Peyer's patch (tissue), 4 donors: Measurements from ENCODE around the gene C16orf89. TPM values are rescaled to one million over a fixed set of nuclear protein-coding genes. Genes with fewer than 3 reads are reported as not detected.
A peak's percentile ranks its signal among the peaks of the same experiment; 100 is the strongest.
"Not testable (repeated sequence)": the region's sequence is repeated elsewhere in the genome, so short reads cannot be mapped to it uniquely, and the experiment has no call there.

Source experiments
- DNase-seq, 3 donors: peaks; one replicate each; pipeline ENCODE4 v3.0.0-alpha.2; 2017 to 2019
- H3K27ac ChIP-seq, 4 donors: fragments of 200-600 bp; sonication (generic); one replicate each; pipeline ENCODE4 v1.5.1; 2016 to 2019
- H3K27me3 ChIP-seq, 2 donors: fragments of 200-600 bp; sonication (generic); one replicate each; pipeline ENCODE4 v1.5.1; 2019
- H3K36me3 ChIP-seq, 3 donors: fragments of 200-600 bp; sonication (generic); one replicate each; pipeline ENCODE4 v1.5.1; 2016 to 2019
- H3K4me1 ChIP-seq, 4 donors: fragments of 200-600 bp; sonication (generic); one replicate each; pipeline ENCODE4 v1.5.1; 2016 to 2019
- H3K4me3 ChIP-seq, 4 donors: fragments of 200-600 bp; sonication (generic); 1 replicate in 3 of 4; 2 replicates in 1 of 4; pipeline ENCODE4 v1.5.1; 2016 to 2019; ENCODE audit warnings: mild to moderate bottlenecking in 1 of 4
- H3K9me3 ChIP-seq, 4 donors: fragments of 200-600 bp; sonication (generic); one replicate each; pipeline ENCODE4 v1.5.1; 2016 to 2019; ENCODE audit warnings: mild to moderate bottlenecking in 1 of 4
- POLR2A ChIP-seq, 2 donors: fragments of 450-650 bp; IDR thresholded peaks; one replicate each; pipeline ENCODE4 v1.5.1; 2017; ENCODE audit warnings: antibody characterized with exemption in 2 of 2, mild to moderate bottlenecking in 2 of 2, moderate library complexity in 2 of 2
- total RNA-seq, 4 donors: library from RNA; depleted of rRNA; stranded (reverse); fragments of >200 nt; gene quantifications; one replicate each; pipeline ENCODE4 v1.1.0, GENCODE V29; 2016

The C16orf89 gene
- total RNA-seq, 4 donors from 2014 or later: 0.80 to 1.4 TPM; not detected in 2

DNA sequence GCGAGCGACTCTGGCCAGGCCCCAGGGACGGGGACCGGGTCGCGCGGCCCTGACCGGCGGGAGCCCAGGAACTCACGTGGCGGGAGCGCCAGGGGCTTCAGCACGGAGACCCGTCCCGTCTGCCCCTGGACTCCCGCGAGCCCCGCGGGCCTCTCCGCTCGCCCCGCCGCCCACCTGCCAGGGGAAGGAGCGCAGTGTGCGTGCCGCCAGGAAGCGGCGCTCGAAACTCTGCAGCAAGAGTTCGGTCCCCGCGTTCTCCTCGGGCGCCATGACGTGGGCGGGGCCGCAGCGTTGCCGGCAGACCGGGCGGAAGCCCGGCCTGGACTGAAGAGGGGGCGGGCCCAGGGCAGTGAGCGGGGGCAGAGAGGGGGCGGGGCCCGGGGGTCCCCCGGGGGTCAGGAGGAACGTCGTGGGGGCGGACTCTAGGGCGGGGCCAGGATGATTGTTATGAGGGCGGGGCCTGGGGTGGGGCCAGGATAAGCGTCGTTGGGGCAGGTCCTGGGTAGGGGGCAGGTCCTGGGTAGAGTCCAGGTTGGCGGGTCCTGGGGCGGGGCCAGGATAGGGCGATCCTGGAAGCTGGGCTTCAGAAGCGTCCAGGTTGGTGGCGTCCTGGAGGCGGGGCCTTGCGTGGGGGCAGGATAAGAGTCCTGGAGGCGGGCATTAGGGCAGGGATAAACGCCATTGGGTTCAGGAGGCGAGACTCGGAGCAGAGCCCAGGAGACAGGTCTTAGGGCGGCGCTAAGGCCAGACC is 31.9 kb upstream of the C16orf89 start, which contains the start of gene EEF2KMT:
EEF2KMT (minus strand) TSS at position 326 of the 751 bp plus-strand sequence; CDS start at position 270, 56 bp downstream.
- peak in 1 of 2 donors; percentile 12 for TF ChIP-seq POLR2A (IDR thresholded peaks at IDR 0.05)
- H3K36me3 ChIP-seq, H3K9me3 ChIP-seq, H3K27me3 ChIP-seq, H3K4me1 ChIP-seq: not testable (repeated sequence)
- peak; percentile 97 to 99 (median 99) for DNase-seq
- Histone ChIP-seq H3K27ac (peak within 1 kb of the TSS; percentile 74 to 91 (median 83)), H3K4me3 (peak within 1 kb of the TSS; percentile 72 to 99 (median 89))

DNA sequence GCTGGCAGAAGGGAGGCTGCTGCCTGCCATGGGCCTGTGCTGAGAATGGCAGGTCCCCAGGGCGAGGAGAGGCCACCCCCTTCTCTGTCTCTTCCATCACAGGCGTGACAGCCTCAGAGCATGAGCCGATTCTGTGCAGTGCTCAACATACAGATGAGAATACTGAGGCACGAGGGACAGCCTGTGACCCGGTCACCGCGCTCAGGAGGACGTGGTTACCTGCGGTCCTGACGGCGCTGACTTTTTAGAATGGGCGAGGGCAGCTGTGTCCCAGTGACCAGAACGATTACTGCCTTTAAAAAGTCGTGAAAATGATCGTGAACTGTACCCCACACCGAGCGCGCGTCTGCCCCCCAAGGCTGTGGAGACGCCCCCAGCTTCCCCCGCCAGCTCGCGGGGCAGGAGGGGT is 31.3 kb upstream of the C16orf89 start:
- DNase-seq: peak in 2 of 3 donors; percentile 18 to 52
- H3K9me3 ChIP-seq, H3K36me3 ChIP-seq, H3K4me1 ChIP-seq, H3K27me3 ChIP-seq: not testable (repeated sequence)
- Histone ChIP-seq H3K27ac (peak overlapping the region; percentile 74 to 85 (median 83)), H3K4me3 (peak overlapping the region; percentile 72 to 99 (median 89))

DNA sequence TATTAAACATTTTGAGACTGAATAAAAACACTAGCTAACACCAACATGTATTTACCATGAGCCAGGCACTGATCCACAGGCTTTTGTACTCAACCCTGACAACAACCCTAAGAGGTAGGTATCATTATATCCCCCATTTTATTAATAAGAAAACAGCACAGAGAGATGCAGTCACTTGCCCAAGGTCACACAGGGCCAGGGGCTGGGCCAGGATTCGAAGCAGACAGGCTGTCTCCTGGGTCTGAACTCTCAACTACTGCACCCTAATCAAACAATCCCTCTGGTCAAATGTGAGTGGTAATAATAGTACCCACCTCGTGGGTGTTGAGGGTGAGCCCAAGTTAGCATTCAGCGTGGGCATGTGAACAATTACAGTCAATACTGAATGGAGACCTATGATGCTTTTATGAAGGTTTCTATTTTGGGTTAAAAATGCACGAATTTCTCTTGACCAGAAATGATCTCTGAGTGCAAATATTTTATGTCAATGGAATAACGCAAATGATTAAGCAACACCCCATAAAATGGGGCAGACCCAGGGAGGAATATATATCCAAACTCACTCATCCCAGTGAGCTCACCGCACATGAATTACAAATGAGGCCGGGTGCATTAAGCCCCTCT is 30.8 kb upstream of the C16orf89 start:
- not testable (repeated sequence) for H3K36me3 ChIP-seq, H3K4me1 ChIP-seq, H3K9me3 ChIP-seq, H3K27me3 ChIP-seq, DNase-seq
- H3K27ac ChIP-seq: peak overlapping the region in 1 of 4 donors; percentile 85
- H3K4me3 ChIP-seq: peak overlapping the region in 3 of 4 donors; percentile 87 to 99 (median 91)

DNA sequence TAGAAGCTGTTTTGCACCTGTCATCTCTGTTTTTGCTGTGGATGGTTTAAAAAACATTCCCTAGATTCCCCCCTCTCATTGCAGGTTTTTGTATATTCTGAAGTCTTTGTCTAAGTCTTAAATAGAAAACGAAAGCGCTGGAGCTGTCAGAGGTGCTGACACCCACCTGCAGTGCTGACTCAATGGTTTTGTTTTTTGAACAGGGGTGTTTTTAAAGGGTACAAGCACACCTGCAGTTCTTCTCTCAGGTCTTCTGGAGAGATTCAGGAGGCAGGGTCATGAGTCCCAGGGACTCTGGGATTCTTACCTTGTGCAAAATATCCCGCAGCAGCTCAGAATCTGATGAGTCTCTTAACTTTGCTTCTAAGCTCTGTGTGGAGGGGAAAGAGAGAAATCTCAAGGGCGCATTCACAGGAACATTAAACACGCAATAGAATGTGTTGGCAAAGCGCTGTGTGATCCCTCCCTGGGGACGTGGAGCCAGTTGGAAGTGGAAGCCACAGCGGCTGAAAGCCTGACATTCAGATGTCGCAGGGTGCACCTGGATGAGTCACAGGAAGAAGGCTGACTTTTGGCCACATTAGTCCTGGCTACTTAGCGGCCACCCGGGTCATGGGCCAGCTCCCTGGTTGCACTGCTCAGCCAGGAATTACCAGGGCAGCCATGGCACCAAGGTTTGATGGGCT is 29.5 kb upstream of the C16orf89 start:
- not testable (repeated sequence) for H3K27ac ChIP-seq, DNase-seq, H3K36me3 ChIP-seq, H3K9me3 ChIP-seq, H3K4me3 ChIP-seq, H3K27me3 ChIP-seq, H3K4me1 ChIP-seq

DNA sequence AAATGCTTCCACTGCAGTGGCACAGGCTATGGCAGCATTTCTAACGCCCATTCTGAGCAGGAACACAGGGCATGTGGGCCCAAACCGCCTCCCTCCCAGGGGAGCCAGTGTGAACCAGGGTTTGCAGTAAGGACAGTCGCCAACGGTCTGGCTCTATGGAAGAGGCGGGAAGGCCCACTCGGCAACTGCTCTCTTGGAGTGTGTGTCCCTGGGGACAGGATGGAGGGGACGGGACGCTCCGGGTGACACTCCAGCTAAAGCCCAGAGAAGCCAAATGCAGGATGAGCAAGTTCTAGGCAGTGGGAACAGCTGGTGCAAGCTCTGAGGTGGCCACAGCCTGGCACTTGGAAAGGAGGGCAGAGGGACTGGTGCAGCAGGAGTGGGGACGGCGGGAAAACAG is 28.0 kb upstream of the C16orf89 start:
- not testable (repeated sequence) for H3K36me3 ChIP-seq, H3K27ac ChIP-seq, H3K27me3 ChIP-seq, H3K4me3 ChIP-seq, H3K9me3 ChIP-seq, DNase-seq, H3K4me1 ChIP-seq

DNA sequence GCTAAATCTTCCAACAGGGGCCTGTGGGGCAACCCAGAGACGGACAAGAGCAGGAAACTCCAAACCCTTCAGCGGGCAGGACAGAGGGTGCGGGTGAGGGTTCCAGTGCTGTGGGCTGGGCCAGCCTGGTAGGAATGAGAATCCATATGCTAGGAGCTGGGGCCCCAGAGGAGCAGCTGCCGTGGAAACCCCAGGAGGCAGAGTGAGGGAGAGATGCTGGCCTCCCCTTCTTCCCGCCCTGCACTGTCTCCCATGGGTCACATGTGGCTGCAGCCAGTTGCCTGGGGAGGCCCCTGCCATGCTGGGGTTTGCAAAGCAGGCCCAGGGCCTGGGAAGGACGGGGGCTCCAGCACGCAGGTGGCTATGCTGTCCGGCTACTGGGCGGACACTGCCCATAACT is 27.3 kb upstream of the C16orf89 start:
- DNase-seq, H3K27me3 ChIP-seq, H3K4me3 ChIP-seq: not testable (repeated sequence)

DNA sequence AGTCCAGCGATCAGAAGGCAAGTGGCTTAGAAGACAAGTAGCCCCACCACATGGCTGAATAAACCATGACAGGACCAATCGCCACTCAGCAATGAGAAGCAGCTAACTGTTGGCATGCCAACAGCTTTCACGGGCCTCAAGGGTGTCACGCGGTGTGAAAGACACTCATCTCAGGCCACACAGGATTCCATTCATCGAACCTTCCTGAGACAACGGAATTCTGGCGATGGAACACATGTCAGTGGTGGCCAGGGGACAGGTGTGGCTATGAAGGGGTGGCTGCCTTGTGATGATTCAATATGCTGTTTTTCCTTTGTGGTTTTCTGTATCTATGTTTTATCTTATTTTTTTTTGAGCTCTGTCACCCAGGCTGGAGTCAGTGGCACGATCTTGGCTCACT is 24.8 kb upstream of the C16orf89 start:
- not testable (repeated sequence) for H3K27me3 ChIP-seq, DNase-seq, H3K4me3 ChIP-seq, H3K36me3 ChIP-seq, H3K9me3 ChIP-seq, H3K27ac ChIP-seq, H3K4me1 ChIP-seq

More for the DNA sequence above, 27.3 kb upstream of the C16orf89 start:
- not testable (repeated sequence) for H3K9me3 ChIP-seq, H3K36me3 ChIP-seq, H3K27ac ChIP-seq, H3K4me1 ChIP-seq

DNA sequence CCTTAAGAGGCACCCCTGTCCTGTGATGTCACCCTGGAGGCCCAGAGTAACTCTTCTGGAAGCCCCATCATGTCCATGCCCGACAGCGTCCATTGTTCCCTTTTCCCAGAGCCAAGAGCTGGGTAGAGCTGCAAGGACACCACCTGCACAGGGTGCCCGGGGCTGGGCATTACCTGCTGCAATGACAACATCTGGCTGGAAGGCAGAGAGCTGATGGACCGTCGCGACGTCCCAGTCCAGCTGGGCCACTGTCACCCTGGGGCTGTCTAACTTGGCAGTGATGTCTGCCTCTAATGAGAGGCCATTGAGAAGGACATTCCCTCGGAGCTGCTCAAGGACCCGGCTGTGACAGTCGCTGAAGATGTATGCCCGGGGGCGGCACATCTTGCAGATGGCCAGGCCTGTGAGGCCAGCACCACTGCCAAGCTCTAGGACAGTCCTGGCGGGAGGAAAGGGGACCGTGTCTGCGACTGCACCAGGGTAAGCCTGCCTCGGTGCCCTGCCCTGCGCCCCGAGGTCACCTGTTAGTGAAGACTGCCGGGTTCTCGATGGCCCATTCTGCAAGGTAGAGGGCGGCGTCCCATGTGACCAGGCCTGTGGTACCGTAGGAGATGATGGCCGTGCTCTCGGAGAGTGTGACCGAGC is 24.3 kb upstream of the C16orf89 start:
- not testable (repeated sequence) for DNase-seq, H3K9me3 ChIP-seq, H3K4me3 ChIP-seq, H3K27ac ChIP-seq, H3K27me3 ChIP-seq, H3K4me1 ChIP-seq, H3K36me3 ChIP-seq

DNA sequence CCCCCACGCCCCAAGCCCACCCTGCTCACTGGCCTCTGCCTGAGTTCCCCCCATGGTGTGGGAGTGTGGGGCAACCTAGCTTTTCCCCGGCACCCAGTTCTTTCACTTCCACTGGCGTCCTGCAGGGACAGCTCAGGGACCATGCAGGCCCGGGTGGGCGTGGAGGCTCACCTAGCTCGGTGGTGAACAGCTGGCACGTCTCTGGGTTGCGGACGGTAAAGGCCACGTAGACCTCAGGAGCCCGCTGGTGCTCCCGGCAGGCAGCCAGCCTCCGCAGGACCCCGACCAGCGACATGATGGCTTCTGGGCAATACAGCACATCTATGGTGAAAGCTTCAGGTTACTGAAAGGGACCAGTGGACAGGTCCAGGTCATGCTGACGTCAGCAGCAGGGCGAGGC is 23.2 kb upstream of the C16orf89 start:
- H3K4me1 ChIP-seq, H3K27ac ChIP-seq, H3K9me3 ChIP-seq, H3K4me3 ChIP-seq, DNase-seq, H3K27me3 ChIP-seq, H3K36me3 ChIP-seq: not testable (repeated sequence)

DNA sequence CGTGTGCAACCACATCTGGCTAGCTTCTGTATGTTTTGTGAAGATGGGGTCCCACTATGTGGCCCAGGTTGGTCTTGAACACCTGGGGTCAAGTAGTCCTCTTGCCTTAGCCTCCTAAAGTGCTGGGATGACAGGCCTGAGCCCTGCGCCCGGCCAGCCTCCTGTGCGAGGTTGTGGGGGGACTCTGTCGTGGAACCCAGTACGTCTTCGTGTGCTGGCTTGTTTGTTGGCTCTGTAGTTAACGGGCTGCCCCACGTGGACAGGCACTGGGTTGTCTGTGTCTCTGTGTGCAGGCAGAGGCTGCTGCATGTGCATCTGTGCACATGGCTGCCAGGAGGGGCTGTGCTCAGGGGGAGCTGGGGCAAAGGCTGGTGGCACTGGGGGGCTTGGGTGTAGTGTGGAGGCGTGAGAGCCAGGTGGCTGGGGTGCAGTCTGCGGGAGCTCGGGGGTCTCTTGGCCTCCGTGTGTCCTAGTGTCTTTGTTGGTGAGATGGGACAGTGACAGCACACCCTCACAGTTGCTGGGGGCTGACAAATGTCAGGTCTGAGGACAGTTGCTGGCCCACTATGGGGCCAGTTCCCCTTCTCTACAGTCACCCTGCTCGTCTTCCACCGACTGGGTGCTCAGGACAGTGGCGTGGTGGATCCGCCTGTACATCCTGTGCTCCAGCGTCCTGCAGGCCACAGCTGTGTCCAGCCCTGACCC is 22.5 kb upstream of the C16orf89 start:
- H3K36me3 ChIP-seq, H3K4me3 ChIP-seq, DNase-seq, H3K27ac ChIP-seq, H3K4me1 ChIP-seq, H3K27me3 ChIP-seq, H3K9me3 ChIP-seq: not testable (repeated sequence)

DNA sequence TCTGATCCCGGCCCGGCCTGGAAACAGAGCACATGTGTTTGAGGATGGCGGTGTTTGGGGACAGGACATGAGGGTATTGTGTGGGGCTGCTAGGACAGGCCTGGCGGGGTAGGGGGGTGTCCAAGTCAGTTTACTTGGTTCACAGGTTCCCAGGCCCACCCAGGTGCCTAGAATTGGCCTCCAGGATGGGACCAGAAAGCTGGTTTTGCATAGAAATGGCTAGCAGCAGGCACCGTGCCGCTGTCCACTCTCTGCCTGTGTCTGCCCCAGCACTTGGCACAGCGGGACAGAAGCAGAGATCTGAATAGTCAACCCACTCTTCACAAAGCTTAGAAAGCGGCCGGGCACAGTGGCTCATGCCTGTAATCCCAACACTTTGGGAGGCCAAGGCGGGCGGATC is 20.0 kb upstream of the C16orf89 start:
- H3K27me3 ChIP-seq, H3K4me3 ChIP-seq, H3K27ac ChIP-seq, H3K4me1 ChIP-seq, H3K9me3 ChIP-seq, DNase-seq: not testable (repeated sequence)
- H3K36me3 ChIP-seq: peaks cover 0 to 23% (median 0%) of the 10 kb centered on the region in 3 donors
